A172 (cell line): ENCODE measurements around the gene IRF2BP1. TPM values are rescaled to one million over a fixed set of nuclear protein-coding genes. Genes with fewer than 3 reads are reported as not detected.

Experiments
- DNase-seq: peaks from one replicate; pipeline ENCODE4 v3.0.0-alpha.2; 2015; ENCODE audit warnings: low spot score
- total RNA-seq: library from RNA; depleted of rRNA; stranded (reverse); fragments of >200 nt; shearing (Covaris generic); gene quantifications from 2 replicates; pipeline ENCODE4 v1.2.3, GENCODE V29; 2014; rRNA removed

Gene IRF2BP1
- total RNA-seq, 1 experiment from 2014 or later: 16.2 TPM

DNA sequence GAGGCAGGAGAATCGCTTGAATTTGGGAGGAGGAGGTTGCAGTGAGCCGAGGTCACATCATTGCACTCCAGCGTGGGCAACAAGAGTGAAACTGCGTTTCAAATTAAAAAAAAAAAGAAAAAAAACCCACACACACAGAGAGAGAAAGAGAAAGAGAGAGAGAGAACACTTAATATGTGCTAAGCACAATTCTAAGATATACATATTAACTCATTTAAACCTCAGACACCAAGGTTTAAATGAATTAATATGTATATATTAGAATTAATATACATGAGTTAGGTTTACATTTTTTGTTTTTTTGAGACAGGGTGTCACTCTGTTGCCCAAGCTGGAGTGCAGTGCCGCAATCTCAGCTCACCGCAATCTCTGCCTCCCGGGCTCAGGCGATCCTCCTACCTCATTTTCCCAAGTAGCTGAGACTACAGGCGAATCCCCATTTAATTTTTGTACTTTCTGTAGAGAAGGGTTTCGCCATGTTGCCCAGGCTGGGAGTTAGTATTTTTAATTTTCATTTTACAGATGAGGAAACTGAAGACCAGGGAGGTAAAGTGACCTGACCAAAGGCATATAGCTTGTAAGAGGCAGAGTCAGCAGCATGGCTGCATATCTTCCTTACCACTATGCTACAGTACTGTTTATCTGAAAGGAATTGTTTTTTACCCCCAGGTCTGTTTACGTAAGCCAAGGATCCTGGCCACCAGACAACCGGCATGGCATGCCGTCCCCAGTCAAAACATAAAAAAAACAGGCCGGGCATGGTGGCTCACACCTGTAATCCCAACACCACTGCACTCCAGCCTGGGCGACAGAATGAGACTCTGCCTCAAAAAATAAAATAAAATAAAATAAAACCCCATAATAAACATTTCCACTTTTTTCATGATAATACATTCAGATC lies 25.3 kb downstream of the IRF2BP1 start:
- no peak for DNase-seq

DNA sequence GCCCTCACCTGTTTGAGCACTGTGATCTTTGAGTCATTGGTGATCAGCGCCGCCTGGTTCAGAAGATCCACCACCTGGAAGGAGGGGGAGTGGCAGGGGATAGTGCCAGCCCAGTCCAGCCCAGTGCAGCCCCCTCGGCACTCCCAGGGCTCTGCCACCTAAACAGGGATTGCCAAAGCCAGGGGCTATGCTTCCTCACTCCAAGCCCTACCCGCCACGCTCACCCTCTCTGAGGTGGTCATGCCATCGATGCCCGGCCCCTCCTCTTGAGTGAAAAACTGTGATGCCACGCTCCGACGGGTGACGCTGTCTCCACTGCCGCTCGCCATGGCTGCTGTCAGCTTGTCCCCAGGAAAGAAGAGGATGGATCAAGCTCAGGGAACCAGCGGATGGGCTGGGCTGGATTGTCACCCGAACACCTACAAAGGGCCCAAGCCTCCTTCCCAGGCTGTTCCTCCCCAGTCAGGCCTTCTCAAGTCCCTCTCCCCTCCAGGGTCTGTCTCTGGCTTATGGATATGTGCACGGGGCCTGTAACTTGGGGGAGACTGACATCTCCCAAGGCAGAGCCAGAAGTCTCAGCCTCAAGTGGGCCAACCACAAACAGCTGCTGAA lies 31.7 kb downstream of the IRF2BP1 start:
- no peak for DNase-seq

DNA sequence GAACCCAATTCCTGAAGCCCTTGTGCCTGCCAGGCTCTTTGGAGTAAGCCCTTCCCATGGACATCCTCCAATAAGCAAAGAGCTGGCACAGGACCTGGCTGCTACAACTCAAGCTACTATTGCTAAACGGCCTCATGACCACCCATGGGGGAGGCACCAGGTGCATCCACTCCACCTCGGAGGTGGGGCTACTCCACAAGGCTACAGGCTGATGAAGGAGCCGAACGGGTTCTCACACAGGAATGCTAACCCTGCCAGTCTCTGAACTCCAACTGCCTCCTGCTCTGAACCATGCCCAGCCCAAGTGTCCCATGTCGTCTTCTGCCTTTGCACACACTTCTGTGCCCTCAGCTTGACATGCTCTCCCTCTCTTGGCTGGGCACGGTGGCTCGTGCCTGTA lies 33.0 kb downstream of the IRF2BP1 start:
- no peak for DNase-seq

DNA sequence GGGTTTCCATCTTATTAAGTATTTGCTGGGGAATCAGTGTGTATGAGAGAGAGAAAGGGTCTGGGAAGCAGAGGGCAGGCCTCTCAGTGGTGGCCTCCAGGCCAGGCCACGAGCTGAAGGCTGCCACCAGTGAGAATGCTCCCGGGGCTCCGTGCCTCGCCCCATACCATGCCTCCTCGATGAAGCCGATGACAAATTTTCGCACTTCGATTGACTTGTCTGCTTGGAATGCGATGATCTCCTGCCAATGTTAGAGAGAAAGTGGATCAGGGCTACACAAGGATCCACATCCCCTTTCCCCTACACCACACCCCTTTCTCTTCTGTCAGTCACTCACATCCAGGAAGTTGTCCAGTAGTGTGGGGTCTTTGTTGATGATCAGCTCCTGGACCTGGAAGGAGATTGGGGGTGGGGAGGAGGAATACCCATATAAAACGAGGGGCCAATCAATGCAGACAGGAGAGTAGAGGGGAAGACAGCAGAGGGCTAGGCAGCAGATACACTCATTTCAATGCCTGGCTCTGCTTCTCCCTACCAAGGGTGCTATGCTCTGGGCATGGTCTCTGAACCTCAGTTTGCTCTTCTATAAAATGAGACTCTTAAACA lies 33.7 kb downstream of the IRF2BP1 start:
- no peak for DNase-seq

DNA sequence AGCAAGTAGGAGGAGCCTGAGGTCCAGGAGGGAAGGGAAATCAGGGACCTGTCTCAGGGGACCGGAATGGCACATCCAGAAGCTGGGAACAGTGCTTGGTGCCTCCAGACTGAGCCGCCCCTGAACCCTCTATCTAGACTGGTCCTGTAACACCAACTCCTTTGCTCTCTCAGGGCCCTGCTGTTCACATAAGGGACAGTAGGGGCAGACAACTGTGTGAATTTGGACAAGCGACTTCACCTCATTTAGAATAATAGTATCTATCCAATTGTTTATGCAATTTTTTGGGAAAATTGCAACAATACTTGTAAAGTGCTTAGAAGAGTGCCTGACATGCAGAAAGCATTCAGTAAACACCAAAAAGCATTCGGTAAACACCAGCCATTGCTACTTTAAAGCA lies 37.0 kb downstream of the IRF2BP1 start:
- no peak for DNase-seq

DNA sequence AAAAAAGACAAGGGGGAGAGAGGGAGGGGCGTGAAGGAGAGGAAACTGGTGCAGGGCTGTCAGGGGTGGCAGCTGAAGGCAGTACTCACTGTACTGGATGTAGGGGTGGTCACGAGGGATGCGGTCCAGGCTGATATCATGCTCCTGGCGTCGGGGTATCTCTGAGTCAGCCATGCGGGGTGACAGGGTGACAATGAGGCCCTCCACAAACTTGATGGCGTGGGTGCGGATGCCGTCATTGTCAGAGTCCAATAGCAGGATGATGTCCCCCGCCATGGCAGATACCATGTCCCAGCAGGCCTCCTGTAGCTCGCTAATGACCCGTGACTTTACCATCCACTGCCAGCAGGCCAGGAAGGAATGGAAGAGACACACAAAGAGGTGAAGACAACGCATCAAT lies 38.3 kb downstream of the IRF2BP1 start:
- DNase-seq: no peak

DNA sequence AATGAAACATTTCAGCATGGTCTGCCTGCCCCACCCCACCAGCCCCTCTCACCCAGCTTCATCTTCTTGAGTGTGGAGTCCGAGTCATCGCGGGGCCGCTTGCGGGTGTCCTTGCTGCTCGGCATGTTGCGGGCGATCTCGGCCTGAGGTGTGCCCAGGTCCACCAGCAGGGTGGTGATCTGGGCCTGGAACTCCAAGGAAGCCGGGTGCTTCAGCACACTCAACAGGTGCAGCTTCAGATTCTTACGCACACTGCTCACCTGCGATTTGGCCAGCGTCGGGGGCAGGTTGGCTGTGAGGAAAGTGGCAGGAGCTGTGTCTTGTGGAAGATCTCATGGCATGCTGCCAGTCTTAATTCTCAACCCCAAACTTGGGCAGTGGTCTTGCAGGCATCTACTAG lies 43.7 kb downstream of the IRF2BP1 start:
- no peak for DNase-seq

DNA sequence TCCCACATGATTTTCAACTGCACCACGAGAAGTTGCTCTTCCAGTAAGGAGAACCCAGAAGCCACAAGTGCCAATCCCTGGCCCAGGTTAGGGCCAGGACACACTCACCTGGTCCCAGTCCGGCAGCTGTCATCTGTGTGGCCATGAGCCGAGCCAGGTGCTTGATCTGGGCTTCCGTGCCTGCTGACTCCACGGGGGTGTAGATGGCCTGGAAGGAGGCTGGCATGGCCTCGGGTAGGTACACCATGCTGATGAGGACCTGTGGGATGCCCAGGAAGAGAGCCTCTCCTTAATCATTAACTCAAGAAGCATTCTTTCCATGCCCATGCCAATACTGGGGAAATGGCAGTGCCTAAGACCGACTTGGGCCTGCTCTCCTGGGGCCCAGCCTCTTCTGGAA lies 51.0 kb downstream of the IRF2BP1 start:
- DNase-seq: no peak

Other genes with a start within 250 kb of the IRF2BP1 start
- gene EML2, start 246.7 kb downstream of the IRF2BP1 start, total RNA-seq: 4.2 and 4.4 TPM in 2 replicates
- gene GIPR, start 217.9 kb downstream of the IRF2BP1 start, total RNA-seq: 0.10 and 0.72 TPM in 2 replicates
- 260 and 319 TPM in 2 replicates for gene SNRPD2, start 194.2 kb downstream of the IRF2BP1 start, total RNA-seq
- gene QPCTL, start 193.5 kb downstream of the IRF2BP1 start, total RNA-seq: 5.1 and 8.2 TPM in 2 replicates
- gene FBXO46, start 155.2 kb downstream of the IRF2BP1 start, total RNA-seq: 2.4 and 3.0 TPM in 2 replicates
- gene MEIOSIN, start 152.7 kb downstream of the IRF2BP1 start, total RNA-seq: not detected in 2 replicates
- 9.5 and 14.5 TPM in 2 replicates for gene SIX5, start 116.9 kb downstream of the IRF2BP1 start, total RNA-seq
- gene DMPK, start 103.7 kb downstream of the IRF2BP1 start, total RNA-seq: 25.1 and 30.5 TPM in 2 replicates
- 14.8 and 27.0 TPM in 2 replicates for gene DMWD, start 93.3 kb downstream of the IRF2BP1 start, total RNA-seq
- not detected in 2 replicates for gene RSPH6A, start 70.8 kb downstream of the IRF2BP1 start, total RNA-seq
- gene SYMPK, start 23.0 kb downstream of the IRF2BP1 start, total RNA-seq: 18.6 and 25.5 TPM in 2 replicates
- gene FOXA3, start 21.8 kb downstream of the IRF2BP1 start, total RNA-seq: not detected in 2 replicates
- gene MYPOP, start 16.5 kb upstream of the IRF2BP1 start, total RNA-seq: 0.48 and 1.1 TPM in 2 replicates
- gene NANOS2, start 28.6 kb upstream of the IRF2BP1 start, total RNA-seq: not detected in 2 replicates
- gene NOVA2, start 87.7 kb upstream of the IRF2BP1 start, total RNA-seq: 0.17 and 0.53 TPM in 2 replicates
- gene CCDC61, start 109.3 kb upstream of the IRF2BP1 start, total RNA-seq: 2.4 and 3.1 TPM in 2 replicates
- not detected in 2 replicates for gene PGLYRP1, start 136.9 kb upstream of the IRF2BP1 start, total RNA-seq
- gene IGFL4, start 154.9 kb upstream of the IRF2BP1 start, total RNA-seq: not detected in 2 replicates
- gene IGFL3, start 238.5 kb upstream of the IRF2BP1 start, total RNA-seq: 0.53 TPM in 1 of 2 replicates, not detected in the other